Suprapubic skin (tissue), 3 donors: ENCODE results near the gene RAPGEF5.

Experiments
- CTCF ChIP-seq, 2 donors: fragments of 200-600 bp in 1 of 2; fragments of 450-650 bp in 1 of 2; sonication (generic) in 1 of 2; IDR thresholded peaks; one replicate each; pipeline ENCODE4 v1.5.1; 2016 to 2019; ENCODE audit warnings: antibody characterized with exemption in 2 of 2, mild to moderate bottlenecking in 1 of 2, moderate library complexity in 1 of 2
- POLR2AphosphoS5 ChIP-seq, 3 donors: sonication (generic); formaldehyde crosslinking; IDR thresholded peaks; one replicate each; pipeline ENCODE4 v1.6.1; 2017; ENCODE audit warnings: antibody characterized with exemption in 3 of 3

DNA sequence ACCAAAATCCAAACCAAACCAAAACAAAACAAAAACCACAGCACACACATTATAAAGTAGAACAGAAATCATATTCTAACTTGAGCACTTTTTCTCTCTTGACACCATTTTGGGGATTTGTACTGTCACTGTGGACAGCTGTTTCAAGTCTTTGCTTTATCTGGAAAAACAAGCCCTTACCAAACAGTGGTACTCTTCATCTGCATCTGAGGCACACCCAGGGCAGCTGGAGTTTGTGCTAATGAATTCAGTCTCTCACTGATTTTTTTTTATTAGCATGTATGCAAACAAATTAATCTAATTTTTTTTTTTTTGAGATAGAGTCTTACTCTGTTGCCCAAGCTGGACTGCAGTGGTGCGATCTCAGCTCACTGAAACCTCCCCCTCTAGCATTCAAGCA is 171.4 kb downstream of the RAPGEF5 start:
- TF ChIP-seq CTCF (IDR thresholded peaks at IDR 0.05) (no peak), POLR2AphosphoS5 (IDR thresholded peaks at IDR 0.05) (no peak)
